Calu3 (cell line): ENCODE measurements around the gene SMTNL2. TPM values are rescaled to one million over a fixed set of nuclear protein-coding genes. Genes with fewer than 3 reads are reported as not detected.
"Not testable (repeated sequence)": the region's sequence is repeated elsewhere in the genome, so short reads cannot be mapped to it uniquely, and the experiment has no call there.

Source experiments
- BruUV-seq: library from RNA; stranded (reverse); fragments of 400-500 nt; replicated peaks from 2 replicates; lab custom pipeline; 2021; lab: Mats Ljungman, UMichigan
- CTCF ChIA-PET: fragments of 300-600 bp; sonication (Branson Sonifier 250); formaldehyde crosslinking; loops from one replicate; lab custom pipeline; 2022; ENCODE audit warnings: antibody characterized with exemption; lab: Charles Lee
- DNase-seq: peaks from one replicate; pipeline ENCODE4 v3.0.0; 2022
- H3K27ac Mint-ChIP-seq: one replicate; pipeline ENCODE4 v1.8.0; 2022; ENCODE audit warnings: mixed read lengths; ENCODE audit not compliant: unreplicated experiment
- H3K27me3 Mint-ChIP-seq: one replicate; pipeline ENCODE4 v1.8.0; 2022; ENCODE audit warnings: mixed read lengths; ENCODE audit not compliant: unreplicated experiment
- H3K36me3 Mint-ChIP-seq: one replicate; pipeline ENCODE4 v1.8.0; 2022; ENCODE audit warnings: mild to moderate bottlenecking, moderate library complexity, mixed read lengths; ENCODE audit not compliant: insufficient read depth, unreplicated experiment
- H3K4me1 Mint-ChIP-seq: one replicate; pipeline ENCODE4 v1.8.0; 2022; ENCODE audit warnings: mild to moderate bottlenecking, low read depth, mixed read lengths; ENCODE audit not compliant: unreplicated experiment
- H3K4me3 Mint-ChIP-seq: one replicate; pipeline ENCODE4 v1.8.0; 2022; ENCODE audit warnings: mild to moderate bottlenecking, low read depth, moderate library complexity, mixed read lengths; ENCODE audit not compliant: unreplicated experiment
- H3K9me3 Mint-ChIP-seq: one replicate; pipeline ENCODE4 v1.8.0; 2022; ENCODE audit warnings: low read depth, mixed read lengths; ENCODE audit not compliant: unreplicated experiment
- intact Hi-C: fragments of 100-400 bp; cut with micrococcal nuclease; formaldehyde crosslinking; loops from one replicate; pipeline ENCODE4 v1.10.0; 2022; ENCODE audit not compliant: unreplicated experiment
- total RNA-seq: library from RNA; stranded (reverse); gene quantifications from 2 replicates; pipeline ENCODE4 v1.2.3, GENCODE V29; 2022
- TF ChIP-seq, protein P1 (sequence below): fragments of 200-600 bp; IDR thresholded peaks from one replicate; pipeline ENCODE4 v1.8.0; 2022; ENCODE audit warnings: antibody characterized with exemption; ENCODE audit not compliant: unreplicated experiment

The SMTNL2 gene
- total RNA-seq, 1 experiment from 2014 or later: not detected

DNA sequence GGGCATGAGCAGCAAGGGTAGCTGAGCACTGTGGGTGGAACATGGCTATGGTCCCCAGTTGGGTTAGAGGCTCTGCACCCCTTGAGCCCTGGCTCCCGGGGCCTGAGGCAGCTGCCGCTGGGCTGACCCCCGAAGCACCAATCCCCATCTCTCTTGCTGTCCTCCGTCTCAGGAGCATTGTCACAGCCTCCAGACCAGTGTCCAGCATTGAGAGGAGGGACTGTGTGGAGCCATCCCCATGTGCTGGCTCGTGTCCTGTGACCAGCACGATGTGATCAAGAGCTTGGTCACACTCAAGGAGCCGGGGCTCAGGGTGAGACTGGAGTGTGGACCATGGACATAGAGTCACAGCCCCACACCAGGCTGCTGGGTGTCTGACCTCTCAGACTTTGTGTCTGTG is 2.9 kb downstream of the SMTNL2 start:
- CTCF ChIA-PET: no interaction called here
- no peaks in the 10 kb centered on the region for H3K36me3 Mint-ChIP-seq
- intact Hi-C loops: no loop called here
- BruUV-seq: no TSS peak
- DNase-seq: no peak
- H3K27me3 Mint-ChIP-seq: peaks cover 96% of the 10 kb centered on the region
- H3K27ac Mint-ChIP-seq: no peak overlapping the region
- H3K4me1 Mint-ChIP-seq: peaks cover 8% of the 10 kb centered on the region
- H3K4me3 Mint-ChIP-seq: no peak overlapping the region
- TF ChIP-seq, protein P1, sequence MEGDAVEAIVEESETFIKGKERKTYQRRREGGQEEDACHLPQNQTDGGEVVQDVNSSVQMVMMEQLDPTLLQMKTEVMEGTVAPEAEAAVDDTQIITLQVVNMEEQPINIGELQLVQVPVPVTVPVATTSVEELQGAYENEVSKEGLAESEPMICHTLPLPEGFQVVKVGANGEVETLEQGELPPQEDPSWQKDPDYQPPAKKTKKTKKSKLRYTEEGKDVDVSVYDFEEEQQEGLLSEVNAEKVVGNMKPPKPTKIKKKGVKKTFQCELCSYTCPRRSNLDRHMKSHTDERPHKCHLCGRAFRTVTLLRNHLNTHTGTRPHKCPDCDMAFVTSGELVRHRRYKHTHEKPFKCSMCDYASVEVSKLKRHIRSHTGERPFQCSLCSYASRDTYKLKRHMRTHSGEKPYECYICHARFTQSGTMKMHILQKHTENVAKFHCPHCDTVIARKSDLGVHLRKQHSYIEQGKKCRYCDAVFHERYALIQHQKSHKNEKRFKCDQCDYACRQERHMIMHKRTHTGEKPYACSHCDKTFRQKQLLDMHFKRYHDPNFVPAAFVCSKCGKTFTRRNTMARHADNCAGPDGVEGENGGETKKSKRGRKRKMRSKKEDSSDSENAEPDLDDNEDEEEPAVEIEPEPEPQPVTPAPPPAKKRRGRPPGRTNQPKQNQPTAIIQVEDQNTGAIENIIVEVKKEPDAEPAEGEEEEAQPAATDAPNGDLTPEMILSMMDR: no peak
- H3K9me3 Mint-ChIP-seq: no peaks in the 10 kb centered on the region

DNA sequence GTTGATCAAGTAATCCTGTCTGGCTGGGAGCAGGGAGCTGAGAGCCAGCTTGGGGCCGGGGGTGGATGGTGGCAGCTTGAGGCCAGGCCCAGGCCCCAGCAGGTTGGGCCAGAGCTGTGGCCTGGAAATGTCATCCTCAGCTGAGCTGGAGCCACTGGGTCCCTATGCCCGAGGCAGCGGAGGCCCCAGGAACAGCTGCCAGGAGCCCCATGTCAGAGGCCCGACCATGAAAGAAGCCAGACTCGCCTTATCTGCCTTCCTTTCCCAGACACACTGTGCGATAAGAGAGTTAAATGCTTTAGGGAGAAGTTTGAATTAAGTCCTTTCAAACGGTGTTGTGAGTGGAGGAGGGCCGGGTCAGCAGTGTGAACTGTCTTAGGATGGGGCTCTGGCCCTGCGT is 3.5 kb downstream of the SMTNL2 start:
- intact Hi-C loops: no loop called here
- no peak for DNase-seq
- Mint-ChIP-seq H3K27me3 (peaks cover 96% of the 10 kb centered on the region), H3K27ac (no peak overlapping the region), H3K4me3 (no peak overlapping the region), H3K4me1 (peaks cover 8% of the 10 kb centered on the region), H3K36me3 (no peaks in the 10 kb centered on the region), H3K9me3 (no peaks in the 10 kb centered on the region)
- BruUV-seq: no TSS peak
- CTCF ChIA-PET: no interaction called here
- TF ChIP-seq, protein P1: no peak

DNA sequence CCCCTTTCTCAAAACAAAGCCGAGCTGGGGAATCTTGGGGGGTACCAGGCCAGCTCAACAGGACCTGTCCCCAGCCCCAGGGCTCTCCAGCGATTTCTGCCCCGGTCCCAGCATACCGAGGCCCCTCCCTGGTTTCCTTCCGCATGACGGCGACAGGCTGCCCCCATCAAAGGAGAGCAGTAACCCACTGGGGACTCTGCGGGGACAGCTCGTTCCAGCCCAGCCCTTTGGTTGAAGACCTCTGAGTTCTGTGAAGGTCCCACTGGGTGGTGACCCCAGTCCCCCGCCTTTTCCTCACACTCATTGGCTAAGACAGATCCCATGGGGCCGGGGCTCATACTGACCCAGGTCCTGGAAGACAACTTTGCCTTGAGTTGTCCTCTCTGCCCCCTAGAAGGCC is 4.1 kb downstream of the SMTNL2 start:
- CTCF ChIA-PET: no interaction called here
- intact Hi-C loops: no loop called here
- Mint-ChIP-seq H3K27ac (no peak overlapping the region), H3K9me3 (no peaks in the 10 kb centered on the region), H3K27me3 (peaks cover 93% of the 10 kb centered on the region), H3K36me3 (no peaks in the 10 kb centered on the region), H3K4me1 (peaks cover 8% of the 10 kb centered on the region), H3K4me3 (no peak overlapping the region)
- no TSS peak for BruUV-seq
- no peak for DNase-seq
- TF ChIP-seq, protein P1: no peak

DNA sequence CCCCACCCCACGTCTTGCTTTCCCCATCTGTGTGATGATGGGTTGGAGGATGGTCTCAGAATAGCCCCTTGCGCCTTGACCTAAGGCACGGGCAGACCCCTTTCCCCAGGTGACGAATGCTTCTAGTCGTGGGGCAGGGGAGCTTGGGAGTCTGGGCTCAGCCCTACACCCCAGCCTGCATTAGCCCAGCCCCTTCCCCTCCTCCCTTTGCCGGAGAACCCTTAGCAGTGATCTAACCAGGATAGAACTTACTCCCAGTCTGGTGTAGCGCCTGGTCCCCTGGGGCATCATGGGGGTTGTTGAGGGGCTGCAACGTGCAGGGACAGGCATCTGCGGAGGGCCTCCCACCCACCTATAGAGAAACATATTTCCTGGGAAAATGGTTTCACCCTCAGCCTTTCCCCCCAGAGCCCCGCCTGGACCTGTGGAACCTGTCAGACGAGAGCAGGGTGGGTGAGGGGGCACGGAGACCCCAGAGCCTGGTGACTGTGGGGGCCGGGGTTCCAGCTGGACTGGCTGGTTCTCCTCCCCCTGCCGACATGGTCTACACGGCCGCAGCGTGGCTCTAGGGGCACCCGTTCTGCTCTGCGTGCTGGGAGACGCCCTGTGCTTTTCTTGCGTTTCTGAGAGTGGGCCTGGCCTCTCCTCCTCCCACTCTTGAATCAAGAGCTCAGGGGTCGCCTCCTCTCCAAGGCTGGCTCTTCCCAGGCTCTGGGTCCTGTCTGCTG is 4.7 kb downstream of the SMTNL2 start:
- Mint-ChIP-seq H3K9me3 (no peaks in the 10 kb centered on the region), H3K4me3 (no peak overlapping the region), H3K27me3 (peaks cover 86% of the 10 kb centered on the region), H3K36me3 (no peaks in the 10 kb centered on the region), H3K4me1 (peaks cover 8% of the 10 kb centered on the region), H3K27ac (no peak overlapping the region)
- TF ChIP-seq, protein P1: no peak
- CTCF ChIA-PET: no interaction called here
- no peak for DNase-seq
- BruUV-seq: no TSS peak
- intact Hi-C loops: no loop called here

DNA sequence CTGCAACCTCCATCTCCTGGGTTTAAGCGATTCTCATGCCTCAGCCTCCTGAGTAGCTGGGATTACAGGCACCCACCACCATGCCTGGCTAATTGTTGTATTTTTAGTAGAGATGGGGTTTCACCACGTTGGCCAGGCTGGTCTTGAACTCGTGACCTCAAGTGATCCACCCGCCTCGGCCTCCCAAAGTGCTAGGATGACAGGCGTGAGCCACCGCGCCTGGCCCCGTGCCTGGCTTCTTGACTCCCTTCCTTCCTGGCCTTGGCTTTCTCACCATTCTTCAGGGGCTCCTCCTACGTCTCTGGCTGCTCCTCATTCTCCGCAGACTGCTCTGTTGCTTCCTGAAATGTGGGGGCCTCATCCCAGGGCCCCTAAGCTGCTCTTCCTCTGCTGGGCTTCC is 5.7 kb downstream of the SMTNL2 start:
- CTCF ChIA-PET, intact Hi-C loops, DNase-seq, BruUV-seq, H3K27ac Mint-ChIP-seq, H3K36me3 Mint-ChIP-seq, H3K4me3 Mint-ChIP-seq, H3K4me1 Mint-ChIP-seq, H3K9me3 Mint-ChIP-seq: not testable (repeated sequence)
- peaks cover 80% of the 10 kb centered on the region for H3K27me3 Mint-ChIP-seq
